ENCODE results near the gene NKAIN1.

NKAIN1 gene

DNA sequence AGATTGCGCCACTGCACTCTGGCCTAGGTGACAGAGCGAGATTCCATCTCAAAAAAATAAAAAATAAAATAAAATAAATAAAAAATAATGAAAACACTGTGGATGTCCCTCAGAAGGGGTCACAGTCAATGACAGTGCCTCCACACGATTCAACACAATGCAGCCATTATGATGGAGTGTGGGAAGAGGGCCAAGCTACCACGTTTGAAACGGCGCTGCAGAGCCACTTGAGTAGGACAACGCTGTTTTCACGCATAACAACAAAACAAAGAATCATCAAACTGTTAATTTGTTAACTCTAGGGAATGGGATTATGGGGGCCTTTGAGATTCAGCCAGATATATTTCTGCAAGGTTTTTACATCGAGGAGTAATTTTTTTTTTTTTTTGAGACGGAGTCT is 36.5 kb downstream of the NKAIN1 start:
- TF ChIP-seq FOXM1 (IDR thresholded peaks at IDR 0.05; ENCODE audit: borderline replicate concordance, low read depth) (no peak), EGR1 (IDR thresholded peaks at IDR 0.05) (no peak), RAD21 (IDR thresholded peaks at IDR 0.05; ENCODE audit: low read depth) (no peak), YY1 (IDR thresholded peaks at IDR 0.05; ENCODE audit: low read depth) (no peak), CEBPB (IDR thresholded peaks at IDR 0.05) (no peak), TAF1 (IDR thresholded peaks at IDR 0.05; ENCODE audit: low read depth) (no peak), TEAD4 (IDR thresholded peaks at IDR 0.05) (no peak), NFIC (IDR thresholded peaks at IDR 0.05) (no peak), EP300 (IDR thresholded peaks at IDR 0.05; ENCODE audit: borderline replicate concordance) (no peak)
- TF ChIP-seq, protein P1, sequence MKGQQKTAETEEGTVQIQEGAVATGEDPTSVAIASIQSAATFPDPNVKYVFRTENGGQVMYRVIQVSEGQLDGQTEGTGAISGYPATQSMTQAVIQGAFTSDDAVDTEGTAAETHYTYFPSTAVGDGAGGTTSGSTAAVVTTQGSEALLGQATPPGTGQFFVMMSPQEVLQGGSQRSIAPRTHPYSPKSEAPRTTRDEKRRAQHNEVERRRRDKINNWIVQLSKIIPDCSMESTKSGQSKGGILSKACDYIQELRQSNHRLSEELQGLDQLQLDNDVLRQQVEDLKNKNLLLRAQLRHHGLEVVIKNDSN (IDR thresholded peaks at IDR 0.05), result no peak
- TF ChIP-seq, protein P2, sequence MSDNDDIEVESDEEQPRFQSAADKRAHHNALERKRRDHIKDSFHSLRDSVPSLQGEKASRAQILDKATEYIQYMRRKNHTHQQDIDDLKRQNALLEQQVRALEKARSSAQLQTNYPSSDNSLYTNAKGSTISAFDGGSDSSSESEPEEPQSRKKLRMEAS (IDR thresholded peaks at IDR 0.05), result no peak
- TF ChIP-seq, protein P3, sequence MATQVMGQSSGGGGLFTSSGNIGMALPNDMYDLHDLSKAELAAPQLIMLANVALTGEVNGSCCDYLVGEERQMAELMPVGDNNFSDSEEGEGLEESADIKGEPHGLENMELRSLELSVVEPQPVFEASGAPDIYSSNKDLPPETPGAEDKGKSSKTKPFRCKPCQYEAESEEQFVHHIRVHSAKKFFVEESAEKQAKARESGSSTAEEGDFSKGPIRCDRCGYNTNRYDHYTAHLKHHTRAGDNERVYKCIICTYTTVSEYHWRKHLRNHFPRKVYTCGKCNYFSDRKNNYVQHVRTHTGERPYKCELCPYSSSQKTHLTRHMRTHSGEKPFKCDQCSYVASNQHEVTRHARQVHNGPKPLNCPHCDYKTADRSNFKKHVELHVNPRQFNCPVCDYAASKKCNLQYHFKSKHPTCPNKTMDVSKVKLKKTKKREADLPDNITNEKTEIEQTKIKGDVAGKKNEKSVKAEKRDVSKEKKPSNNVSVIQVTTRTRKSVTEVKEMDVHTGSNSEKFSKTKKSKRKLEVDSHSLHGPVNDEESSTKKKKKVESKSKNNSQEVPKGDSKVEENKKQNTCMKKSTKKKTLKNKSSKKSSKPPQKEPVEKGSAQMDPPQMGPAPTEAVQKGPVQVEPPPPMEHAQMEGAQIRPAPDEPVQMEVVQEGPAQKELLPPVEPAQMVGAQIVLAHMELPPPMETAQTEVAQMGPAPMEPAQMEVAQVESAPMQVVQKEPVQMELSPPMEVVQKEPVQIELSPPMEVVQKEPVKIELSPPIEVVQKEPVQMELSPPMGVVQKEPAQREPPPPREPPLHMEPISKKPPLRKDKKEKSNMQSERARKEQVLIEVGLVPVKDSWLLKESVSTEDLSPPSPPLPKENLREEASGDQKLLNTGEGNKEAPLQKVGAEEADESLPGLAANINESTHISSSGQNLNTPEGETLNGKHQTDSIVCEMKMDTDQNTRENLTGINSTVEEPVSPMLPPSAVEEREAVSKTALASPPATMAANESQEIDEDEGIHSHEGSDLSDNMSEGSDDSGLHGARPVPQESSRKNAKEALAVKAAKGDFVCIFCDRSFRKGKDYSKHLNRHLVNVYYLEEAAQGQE (IDR thresholded peaks at IDR 0.05; ENCODE audit: low read depth), result no peak

DNA sequence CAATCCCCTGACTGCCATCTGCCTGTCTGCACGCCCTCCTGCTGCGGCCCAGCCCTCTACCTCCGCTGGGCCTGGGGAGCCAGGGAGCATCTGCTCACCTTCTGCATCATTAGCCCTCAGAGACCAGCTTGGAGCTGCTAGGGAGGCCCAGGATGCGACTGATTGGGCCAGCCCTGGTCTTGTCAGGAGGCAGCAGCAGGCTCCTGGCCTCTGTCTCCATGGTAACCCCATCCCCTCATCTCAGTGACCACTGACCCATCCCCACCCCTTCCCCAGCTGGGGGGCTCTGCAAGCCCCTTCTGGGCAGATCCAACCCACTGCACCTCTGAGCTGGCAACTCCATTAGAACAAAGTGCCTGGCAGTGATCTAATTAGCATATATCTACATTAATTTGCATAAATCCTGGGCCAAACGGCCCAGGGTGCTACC is 37.7 kb downstream of the NKAIN1 start:
- TF ChIP-seq CREB1 (IDR thresholded peaks at IDR 0.05; ENCODE audit: low read depth), result no peak
- TF ChIP-seq, protein P3 (IDR thresholded peaks at IDR 0.05; ENCODE audit: low read depth), result no peak
- no peak for TF ChIP-seq NFIC (IDR thresholded peaks at IDR 0.05)
- TF ChIP-seq, protein P1 (IDR thresholded peaks at IDR 0.05), result no peak
- TF ChIP-seq TCF12 (IDR thresholded peaks at IDR 0.05; ENCODE audit: low read depth), result no peak
- TF ChIP-seq CEBPB (IDR thresholded peaks at IDR 0.05), result no peak
- TF ChIP-seq TAF1 (IDR thresholded peaks at IDR 0.05; ENCODE audit: low read depth), result no peak
- no peak for TF ChIP-seq EGR1 (IDR thresholded peaks at IDR 0.05)
- TF ChIP-seq FOXM1 (IDR thresholded peaks at IDR 0.05; ENCODE audit: borderline replicate concordance, low read depth), result no peak
- TF ChIP-seq ZBTB7A (IDR thresholded peaks at IDR 0.05; ENCODE audit: low read depth), result no peak
- TF ChIP-seq, protein P2 (IDR thresholded peaks at IDR 0.05), result no peak
- TF ChIP-seq YY1 (IDR thresholded peaks at IDR 0.05; ENCODE audit: low read depth), result no peak
- TF ChIP-seq TEAD4 (IDR thresholded peaks at IDR 0.05), result no peak
- TF ChIP-seq RAD21 (IDR thresholded peaks at IDR 0.05; ENCODE audit: low read depth), result no peak
- TF ChIP-seq EP300 (IDR thresholded peaks at IDR 0.05; ENCODE audit: borderline replicate concordance), result no peak

DNA sequence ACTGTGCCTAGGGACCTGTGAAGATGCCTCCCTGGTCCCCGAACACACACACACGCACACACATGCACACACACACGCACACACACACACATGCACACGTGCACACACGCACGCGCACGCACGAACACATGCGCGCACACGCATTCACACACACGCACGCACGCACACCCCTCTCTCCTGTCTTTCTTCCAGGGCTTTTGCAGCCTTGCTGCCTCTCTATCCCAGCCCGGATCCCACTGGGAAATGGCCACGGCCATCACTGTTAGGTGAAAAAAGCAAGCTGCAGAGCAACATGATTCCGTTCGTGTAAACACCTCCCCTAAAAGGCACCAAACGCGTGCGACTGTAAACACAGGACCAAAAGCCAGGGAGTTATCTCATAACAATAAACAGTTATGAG is 39.7 kb downstream of the NKAIN1 start:
- no peak for TF ChIP-seq FOXM1 (IDR thresholded peaks at IDR 0.05; ENCODE audit: borderline replicate concordance, low read depth)
- TF ChIP-seq TEAD4 (IDR thresholded peaks at IDR 0.05), result no peak
- TF ChIP-seq EGR1 (IDR thresholded peaks at IDR 0.05), result no peak
- TF ChIP-seq ZBTB7A (IDR thresholded peaks at IDR 0.05; ENCODE audit: low read depth), result no peak
- TF ChIP-seq, protein P2 (IDR thresholded peaks at IDR 0.05), result no peak
- no peak for TF ChIP-seq YY1 (IDR thresholded peaks at IDR 0.05; ENCODE audit: low read depth)
- no peak for TF ChIP-seq RAD21 (IDR thresholded peaks at IDR 0.05; ENCODE audit: low read depth)
- no peak for TF ChIP-seq TCF12 (IDR thresholded peaks at IDR 0.05; ENCODE audit: low read depth)
- no peak for TF ChIP-seq CREB1 (IDR thresholded peaks at IDR 0.05; ENCODE audit: low read depth)
- TF ChIP-seq, protein P1 (IDR thresholded peaks at IDR 0.05), result no peak
- TF ChIP-seq, protein P3 (IDR thresholded peaks at IDR 0.05; ENCODE audit: low read depth), result no peak
- no peak for TF ChIP-seq NFIC (IDR thresholded peaks at IDR 0.05)

All from Ishikawa (cell line).